Ramos (cell line): Measurements from ENCODE around the gene TUBGCP2.
"Not testable (repeated sequence)": the region's sequence is repeated elsewhere in the genome, so short reads cannot be mapped to it uniquely, and the experiment has no call there.

Experiments
- in situ Hi-C: fragments of 300-500 bp; cut with MboI; formaldehyde crosslinking; loops from one replicate; pipeline ENCODE4 v1.14.3; 2022; ENCODE audit warnings: low sequenced_read_pairs; ENCODE audit not compliant: unreplicated experiment

TUBGCP2 gene

DNA sequence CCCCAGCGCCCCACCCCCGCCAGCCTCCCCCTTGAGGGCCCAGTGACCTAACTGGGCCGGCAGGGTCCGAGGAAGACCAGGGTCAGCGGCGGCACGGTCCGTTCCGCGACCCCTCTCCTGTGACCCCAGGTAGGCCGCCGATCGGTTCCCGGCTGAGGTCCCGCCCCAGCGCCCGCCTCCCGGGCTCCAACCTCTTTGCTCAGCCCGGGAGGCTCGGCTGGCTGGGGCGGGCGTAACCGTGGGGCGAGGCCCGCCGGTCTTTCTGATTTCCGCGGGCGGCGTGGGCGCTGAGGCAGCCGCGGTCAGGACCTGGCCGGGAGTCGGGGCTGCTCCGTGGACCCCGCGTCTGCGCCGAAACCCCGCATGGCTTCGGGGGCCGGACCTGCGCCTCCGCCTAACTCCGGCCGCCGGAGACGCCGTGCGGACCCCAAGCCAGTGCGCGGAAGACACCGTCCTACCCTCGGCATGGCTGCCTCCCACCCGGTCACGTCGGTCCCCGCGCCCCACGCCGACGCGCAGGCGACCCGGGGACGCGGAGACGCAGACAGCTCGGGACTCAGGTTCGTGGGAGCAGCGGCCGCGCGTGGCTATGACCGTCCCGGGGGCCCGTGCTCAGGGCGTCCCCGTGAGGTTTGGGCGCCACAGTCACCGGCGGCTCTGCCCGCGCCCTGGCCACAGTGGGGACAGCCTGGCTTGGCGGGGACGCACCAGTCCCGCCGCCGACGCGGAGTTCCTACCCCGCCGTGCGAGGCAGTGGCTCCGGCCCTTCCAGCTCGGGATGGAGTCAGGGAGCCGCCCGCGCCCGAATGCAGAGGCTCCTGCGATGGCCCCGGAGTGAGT lies 72.1 kb downstream of the TUBGCP2 start:
- in situ Hi-C loops = no loop called here

- in situ Hi-C loops = no loop called here
Observed at GRCh38 chr10:133235932-133236331, 72.7 kb downstream of the TUBGCP2 start.

GRCh38 chr10:133235265-133235855 lies 73.3 kb downstream of the TUBGCP2 start:
- in situ Hi-C loops = no loop called here

GRCh38 chr10:133234796-133235195 lies 73.9 kb downstream of the TUBGCP2 start:
- in situ Hi-C loops = not testable (repeated sequence)

- in situ Hi-C loops = no loop called here
Observed at GRCh38 chr10:133231946-133232574, 76.6 kb downstream of the TUBGCP2 start.

GRCh38 chr10:133231244-133231945 lies 77.3 kb downstream of the TUBGCP2 start:
- in situ Hi-C loops = no loop called here

DNA sequence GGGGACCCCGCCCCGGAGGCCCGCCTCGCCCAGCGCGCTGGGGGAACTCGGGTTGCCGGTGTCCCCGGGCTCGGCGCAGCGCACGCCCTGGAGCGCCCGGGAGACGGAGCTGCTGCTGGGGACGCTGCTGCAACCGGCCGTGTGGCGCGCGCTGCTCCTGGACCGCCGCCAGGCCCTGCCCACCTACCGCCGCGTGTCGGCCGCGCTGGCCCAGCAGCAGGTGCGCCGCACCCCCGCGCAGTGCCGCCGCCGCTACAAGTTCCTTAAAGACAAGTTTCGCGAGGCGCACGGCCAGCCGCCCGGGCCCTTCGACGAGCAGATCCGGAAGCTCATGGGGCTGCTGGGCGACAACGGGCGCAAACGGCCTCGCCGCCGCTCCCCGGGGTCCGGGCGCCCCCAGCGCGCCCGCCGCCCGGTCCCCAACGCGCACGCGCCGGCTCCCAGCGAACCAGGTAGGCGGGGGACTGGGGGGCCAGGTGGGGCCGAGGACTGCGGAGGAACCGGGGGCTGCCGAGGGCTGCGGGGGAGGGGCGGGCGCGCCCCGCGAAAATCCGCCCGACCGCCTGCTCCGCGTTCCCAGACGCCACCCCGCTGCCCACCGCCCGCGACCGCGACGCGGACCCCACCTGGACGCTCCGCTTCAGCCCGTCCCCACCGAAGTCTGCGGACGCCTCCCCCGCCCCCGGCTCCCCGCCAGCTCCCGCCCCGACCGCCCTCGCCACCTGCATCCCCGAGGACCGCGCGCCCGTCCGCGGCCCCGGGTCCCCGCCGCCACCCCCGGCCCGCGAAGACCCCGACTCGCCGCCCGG lies 78.1 kb downstream of the TUBGCP2 start:
- in situ Hi-C loops = no loop called here

DNA sequence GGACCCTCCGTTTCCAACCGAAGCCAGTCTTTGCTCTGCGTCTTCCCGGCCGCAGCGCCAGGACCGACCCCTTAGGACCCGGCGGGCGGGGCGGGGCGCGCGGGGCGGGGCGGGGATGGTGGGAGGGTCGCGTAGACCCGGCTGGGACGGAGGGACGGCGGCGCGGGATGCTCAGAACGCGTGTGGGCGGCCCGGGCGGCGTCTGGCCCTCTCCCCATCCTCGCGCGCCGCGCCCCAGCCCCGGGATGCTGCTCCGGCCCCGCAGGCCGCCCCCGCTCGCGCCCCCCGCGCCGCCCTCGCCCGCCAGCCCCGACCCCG lies 78.7 kb downstream of the TUBGCP2 start, which contains the start of gene UTF1:
Gene UTF1, plus strand, starts transcription at position 174 of the 318 bp plus-strand sequence. Its CDS starts 72 bp downstream, at position 246.
- in situ Hi-C loops = no loop called here

GRCh38 chr10:133229265-133230043 lies 79.2 kb downstream of the TUBGCP2 start:
- in situ Hi-C loops = no loop called here
